Measurements from ENCODE around the gene LCNL1. TPM values are rescaled to one million over a fixed set of nuclear protein-coding genes. Genes with fewer than 3 reads are reported as not detected.
A peak's percentile ranks its signal among the peaks of the same experiment; 100 is the strongest.

Gene LCNL1
- total and polyA plus RNA-seq, 2 of the 13 experiments (the other 11 are each of a cell fraction or from before 2014, with no cell fraction given): not detected

GRCh38 chr9:136992819-136993369 lies 10.1 kb downstream of the LCNL1 start (continued):
- TF ChIP-seq ATF7-NPFF (CRISPR knock-in tag; IDR thresholded peaks at IDR 0.05; ENCODE audit: low read depth) (no peak), ZNF691 (CRISPR knock-in tag; IDR thresholded peaks at IDR 0.05; ENCODE audit: borderline replicate concordance, low read depth) (0 out of 2 replicates have a peak, but pooled peaks have one; percentile 14), ZNF839 (CRISPR knock-in tag; IDR thresholded peaks at IDR 0.05; ENCODE audit: borderline replicate concordance) (no peak), ZNF431 (CRISPR knock-in tag; IDR thresholded peaks at IDR 0.05; ENCODE audit: borderline replicate concordance, low read depth) (no peak), MXD3 (CRISPR knock-in tag; IDR thresholded peaks at IDR 0.05) (no peak), DMAP1 (CRISPR knock-in tag; IDR thresholded peaks at IDR 0.05) (no peak), ZNF225 (CRISPR knock-in tag; IDR thresholded peaks at IDR 0.05) (no peak), PCBP1 (IDR thresholded peaks at IDR 0.05; ENCODE audit: borderline replicate concordance, low read depth, low read length) (0 out of 2 replicates have a peak, but pooled peaks have one; percentile 18), HNRNPLL (IDR thresholded peaks at IDR 0.05; ENCODE audit: low read depth, low read length, poor library complexity, severe bottlenecking) (peak; percentile 18), SPEN (CRISPR knock-in tag; IDR thresholded peaks at IDR 0.05; ENCODE audit: low read depth) (0 out of 2 replicates have a peak, but pooled peaks have one; percentile 35), SAFB2 (CRISPR knock-in tag; IDR thresholded peaks at IDR 0.05; ENCODE audit: borderline replicate concordance, low read depth) (no peak), ARID5B (CRISPR knock-in tag; IDR thresholded peaks at IDR 0.05) (no peak)
